ENCODE measurements around the gene PREPL. TPM values are rescaled to one million over a fixed set of nuclear protein-coding genes. Genes with fewer than 3 reads are reported as not detected.

The PREPL gene
- total RNA-seq, 1 donor: 44.9 TPM

DNA sequence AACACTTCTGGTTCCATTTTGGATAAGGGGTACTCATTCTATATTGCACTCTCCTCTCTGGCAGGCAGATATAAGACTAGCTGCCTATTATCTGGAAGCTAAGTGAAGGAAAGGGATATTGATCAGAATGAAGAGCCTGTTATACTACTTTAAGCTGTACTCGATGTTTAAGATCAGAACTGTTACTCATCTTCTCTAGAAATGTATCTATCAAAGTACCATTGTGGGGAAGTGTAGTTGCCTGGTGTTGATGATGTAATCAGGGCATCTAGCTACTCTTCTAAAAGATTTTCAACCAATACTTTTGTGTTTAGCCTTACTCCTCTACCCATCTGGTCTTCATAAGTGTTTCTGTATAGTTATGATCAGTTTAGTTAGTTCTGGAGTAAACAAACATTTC lies 6.3 kb upstream of the PREPL start:
- no peak overlapping the region for H2AFZ ChIP-seq (ENCODE audit: low read length)
- H3K27me3 ChIP-seq (ENCODE audit: insufficient read depth, low read length): no peaks in the 10 kb centered on the region
- H3K36me3 ChIP-seq (ENCODE audit: insufficient read depth, low read length): no peaks in the 10 kb centered on the region
- H3K4me1 ChIP-seq (ENCODE audit: insufficient read depth, low read length): no peaks in the 10 kb centered on the region
- TF ChIP-seq, protein P1, sequence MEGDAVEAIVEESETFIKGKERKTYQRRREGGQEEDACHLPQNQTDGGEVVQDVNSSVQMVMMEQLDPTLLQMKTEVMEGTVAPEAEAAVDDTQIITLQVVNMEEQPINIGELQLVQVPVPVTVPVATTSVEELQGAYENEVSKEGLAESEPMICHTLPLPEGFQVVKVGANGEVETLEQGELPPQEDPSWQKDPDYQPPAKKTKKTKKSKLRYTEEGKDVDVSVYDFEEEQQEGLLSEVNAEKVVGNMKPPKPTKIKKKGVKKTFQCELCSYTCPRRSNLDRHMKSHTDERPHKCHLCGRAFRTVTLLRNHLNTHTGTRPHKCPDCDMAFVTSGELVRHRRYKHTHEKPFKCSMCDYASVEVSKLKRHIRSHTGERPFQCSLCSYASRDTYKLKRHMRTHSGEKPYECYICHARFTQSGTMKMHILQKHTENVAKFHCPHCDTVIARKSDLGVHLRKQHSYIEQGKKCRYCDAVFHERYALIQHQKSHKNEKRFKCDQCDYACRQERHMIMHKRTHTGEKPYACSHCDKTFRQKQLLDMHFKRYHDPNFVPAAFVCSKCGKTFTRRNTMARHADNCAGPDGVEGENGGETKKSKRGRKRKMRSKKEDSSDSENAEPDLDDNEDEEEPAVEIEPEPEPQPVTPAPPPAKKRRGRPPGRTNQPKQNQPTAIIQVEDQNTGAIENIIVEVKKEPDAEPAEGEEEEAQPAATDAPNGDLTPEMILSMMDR (IDR thresholded peaks at IDR 0.05; ENCODE audit: extremely low read depth, low read depth, low read length): no peak
- H3K4me3 ChIP-seq (ENCODE audit: insufficient read depth, low read length): no peak overlapping the region
- no peak overlapping the region for H3K4me2 ChIP-seq (ENCODE audit: insufficient read depth, low read length)
- no peak for DNase-seq (ENCODE audit: insufficient read length, low spot score, missing footprints)
- peaks cover 7% of the 10 kb centered on the region for H4K20me1 ChIP-seq (ENCODE audit: insufficient read depth, low read length)
- H3K79me2 ChIP-seq (ENCODE audit: insufficient read depth, low read length): peaks cover 30% of the 10 kb centered on the region
- no peaks in the 10 kb centered on the region for H3K9me3 ChIP-seq (ENCODE audit: low read depth, low read length)
- no peak overlapping the region for H3K27ac ChIP-seq (ENCODE audit: low read depth, low read length)

DNA sequence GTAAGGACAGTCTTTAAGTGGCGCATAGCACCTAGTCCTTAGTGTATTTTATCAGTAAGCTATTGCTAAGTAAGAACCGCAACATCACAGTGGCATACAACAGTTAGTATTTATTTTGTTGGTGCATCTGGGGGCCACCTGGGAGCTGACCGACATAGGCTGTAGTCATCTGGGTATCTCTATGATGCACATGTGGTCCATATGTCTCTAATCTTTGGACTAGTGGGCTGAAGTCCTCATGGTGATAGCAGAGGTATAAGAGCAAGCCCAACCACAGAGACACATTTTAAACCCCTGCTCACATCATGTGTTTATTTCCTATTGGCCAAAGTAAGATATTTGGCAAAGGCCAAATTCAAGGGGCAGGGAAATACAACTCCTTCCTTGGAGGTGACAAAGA lies 3.3 kb upstream of the PREPL start:
- Histone ChIP-seq H3K36me3 (ENCODE audit: insufficient read depth, low read length) (no peaks in the 10 kb centered on the region), H3K27ac (ENCODE audit: low read depth, low read length) (no peak overlapping the region), H3K79me2 (ENCODE audit: insufficient read depth, low read length) (peaks cover 50% of the 10 kb centered on the region), H3K4me1 (ENCODE audit: insufficient read depth, low read length) (peaks cover 11% of the 10 kb centered on the region), H3K27me3 (ENCODE audit: insufficient read depth, low read length) (no peaks in the 10 kb centered on the region), H3K4me2 (ENCODE audit: insufficient read depth, low read length) (no peak overlapping the region), H2AFZ (ENCODE audit: low read length) (no peak overlapping the region), H3K4me3 (ENCODE audit: insufficient read depth, low read length) (no peak overlapping the region), H4K20me1 (ENCODE audit: insufficient read depth, low read length) (peaks cover 7% of the 10 kb centered on the region), H3K9me3 (ENCODE audit: low read depth, low read length) (no peaks in the 10 kb centered on the region)
- DNase-seq (ENCODE audit: insufficient read length, low spot score, missing footprints): no peak
- TF ChIP-seq, protein P1 (IDR thresholded peaks at IDR 0.05; ENCODE audit: extremely low read depth, low read depth, low read length): no peak

DNA sequence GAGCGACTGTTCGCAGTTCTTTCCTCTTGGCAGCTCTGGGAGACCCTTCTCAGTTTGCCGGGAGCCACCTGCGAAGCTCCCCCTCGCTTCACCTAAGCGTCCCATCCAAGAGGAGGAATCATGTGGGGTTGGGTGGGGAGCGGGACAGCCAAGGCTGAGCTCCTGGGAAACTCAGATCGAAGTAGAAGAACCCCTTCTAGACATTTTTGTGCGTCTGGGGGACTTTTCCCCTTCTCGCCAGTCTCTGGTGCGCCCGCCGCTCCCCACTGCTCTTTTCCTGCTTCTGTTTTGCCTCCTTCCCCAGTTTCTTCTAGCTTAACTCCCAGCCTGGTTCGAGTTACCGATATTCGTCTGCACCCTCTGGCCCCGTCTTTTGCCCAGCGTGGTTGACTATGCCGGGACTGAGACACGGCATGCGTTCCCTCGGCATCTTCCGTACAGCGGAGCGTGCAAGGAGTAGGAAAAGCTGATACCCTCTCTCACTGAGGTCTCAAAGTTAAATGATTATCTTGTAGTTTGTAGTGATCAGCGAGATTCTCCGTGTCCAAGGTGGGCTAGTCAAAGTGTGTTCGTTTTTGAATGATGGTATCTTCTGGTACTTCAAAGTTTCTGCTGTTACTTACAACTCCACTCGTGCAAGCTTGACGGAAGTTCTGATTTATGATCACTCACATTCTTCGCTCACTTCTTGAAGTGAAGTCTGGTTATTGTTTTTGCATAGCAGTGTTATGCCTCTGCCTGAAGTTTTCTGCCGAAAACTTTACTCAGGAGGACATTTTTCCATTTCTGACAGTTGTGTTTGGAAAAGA lies 1.1 kb upstream of the PREPL start:
- TF ChIP-seq, protein P1 (IDR thresholded peaks at IDR 0.05; ENCODE audit: extremely low read depth, low read depth, low read length): no peak
- Histone ChIP-seq H3K27ac (ENCODE audit: low read depth, low read length) (peak overlapping the region; percentile 100), H4K20me1 (ENCODE audit: insufficient read depth, low read length) (peaks cover 17% of the 10 kb centered on the region), H3K27me3 (ENCODE audit: insufficient read depth, low read length) (no peaks in the 10 kb centered on the region), H3K4me1 (ENCODE audit: insufficient read depth, low read length) (peaks cover 30% of the 10 kb centered on the region), H3K9me3 (ENCODE audit: low read depth, low read length) (no peaks in the 10 kb centered on the region), H3K36me3 (ENCODE audit: insufficient read depth, low read length) (no peaks in the 10 kb centered on the region), H3K4me2 (ENCODE audit: insufficient read depth, low read length) (peak overlapping the region; percentile 99), H3K79me2 (ENCODE audit: insufficient read depth, low read length) (peaks cover 59% of the 10 kb centered on the region), H3K4me3 (ENCODE audit: insufficient read depth, low read length) (peak overlapping the region; percentile 94), H2AFZ (ENCODE audit: low read length) (peak overlapping the region; percentile 100)
- peak; percentile 65 for DNase-seq (ENCODE audit: insufficient read length, low spot score, missing footprints)

DNA sequence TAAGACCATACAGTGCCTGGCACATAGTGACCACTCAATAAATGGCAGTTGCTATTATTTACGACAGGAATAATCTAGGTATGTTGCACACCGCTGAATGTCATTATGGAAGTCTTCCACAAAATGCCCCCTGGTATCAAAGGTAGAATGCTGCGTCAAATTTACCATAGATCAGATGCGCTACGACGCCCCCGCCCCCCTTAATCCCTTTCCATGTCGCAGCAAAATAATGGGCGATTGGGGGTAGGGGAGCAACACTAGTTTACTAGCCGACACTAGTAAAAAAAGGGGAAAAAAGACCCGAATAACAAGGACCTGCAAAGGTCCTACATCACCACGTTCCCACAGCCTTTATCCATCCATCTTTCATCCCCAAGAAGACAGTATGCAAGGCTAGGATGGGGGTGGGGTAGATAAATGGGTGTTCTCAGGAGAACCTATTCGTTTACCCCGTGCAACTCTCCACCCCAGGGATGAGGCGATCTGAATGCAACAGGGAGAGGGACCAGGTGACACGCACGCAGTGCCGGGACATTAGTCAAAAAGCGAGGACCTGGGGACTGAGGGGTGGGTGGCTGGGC lies 455 bp downstream of the PREPL start:
- TF ChIP-seq, protein P1 (IDR thresholded peaks at IDR 0.05; ENCODE audit: extremely low read depth, low read depth, low read length): no peak
- DNase-seq (ENCODE audit: insufficient read length, low spot score, missing footprints): no peak

More for the DNA sequence above, 455 bp downstream of the PREPL start:
- peaks cover 30% of the 10 kb centered on the region for H3K4me1 ChIP-seq (ENCODE audit: insufficient read depth, low read length)
- no peaks in the 10 kb centered on the region for H3K27me3 ChIP-seq (ENCODE audit: insufficient read depth, low read length)
- peaks cover 71% of the 10 kb centered on the region for H3K79me2 ChIP-seq (ENCODE audit: insufficient read depth, low read length)
- no peaks in the 10 kb centered on the region for H3K9me3 ChIP-seq (ENCODE audit: low read depth, low read length)
- peak overlapping the region; percentile 100 for H3K27ac ChIP-seq (ENCODE audit: low read depth, low read length)
- no peaks in the 10 kb centered on the region for H3K36me3 ChIP-seq (ENCODE audit: insufficient read depth, low read length)
- H3K4me3 ChIP-seq (ENCODE audit: insufficient read depth, low read length): peak overlapping the region; percentile 94
- peaks cover 26% of the 10 kb centered on the region for H4K20me1 ChIP-seq (ENCODE audit: insufficient read depth, low read length)
- peak overlapping the region; percentile 99 for H3K4me2 ChIP-seq (ENCODE audit: insufficient read depth, low read length)
- peak overlapping the region; percentile 100 for H2AFZ ChIP-seq (ENCODE audit: low read length)

Measured in osteoblast (primary cell).